IgD-negative memory B cell (primary cell): ENCODE measurements around the gene MBNL2. TPM values are rescaled to one million over a fixed set of nuclear protein-coding genes. Genes with fewer than 3 reads are reported as not detected.

Experiments
- H3K27ac Mint-ChIP-seq, 3 donors: one replicate each; pipeline ENCODE4 v1.8.0; 2020 to 2022; ENCODE audit warnings: mild to moderate bottlenecking in 3 of 3, mixed read lengths in 3 of 3, moderate library complexity in 1 of 3
- H3K27me3 Mint-ChIP-seq: one replicate; pipeline ENCODE4 v1.8.0; 2021; ENCODE audit warnings: mixed read lengths
- H3K36me3 Mint-ChIP-seq: one replicate; pipeline ENCODE4 v1.8.0; 2020; ENCODE audit warnings: mild to moderate bottlenecking, mixed read lengths
- H3K4me1 Mint-ChIP-seq, 3 donors: one replicate each; pipeline ENCODE4 v1.8.0; 2020 to 2022; ENCODE audit warnings: mixed read lengths in 3 of 3, mild to moderate bottlenecking in 1 of 3
- H3K4me3 Mint-ChIP-seq, 4 donors: one replicate each; pipeline ENCODE4 v1.8.0; 2020 to 2022; ENCODE audit warnings: mild to moderate bottlenecking in 4 of 4, mixed read lengths in 4 of 4, moderate library complexity in 3 of 4
- H3K9me3 Mint-ChIP-seq, 3 donors: one replicate each; pipeline ENCODE4 v1.8.0; 2020 to 2021; ENCODE audit warnings: mixed read lengths in 3 of 3, mild to moderate bottlenecking in 1 of 3
- polyA plus RNA-seq: library from polyadenylated mRNA; unstranded; fragments of 300-500 nt; fragmentation: Illumina TruSeq; gene quantifications from one replicate; pipeline ENCODE4 v1.2.3, GENCODE V29; 2021

MBNL2 gene
- polyA plus RNA-seq, 1 donor from 2014 or later, result 15.9 TPM

- no peaks in the 10 kb centered on the region for H3K27me3 Mint-ChIP-seq
- H3K27ac Mint-ChIP-seq, result no peak overlapping the region
- no peaks in the 10 kb centered on the region for H3K9me3 Mint-ChIP-seq
- peaks cover 7 to 31% (median 24%) of the 10 kb centered on the region in 3 donors for H3K4me1 Mint-ChIP-seq
- H3K4me3 Mint-ChIP-seq, result no peak overlapping the region
- H3K36me3 Mint-ChIP-seq, result peaks cover 3% of the 10 kb centered on the region
Observed at GRCh38 chr13:97246596-97247158, 24.5 kb downstream of the MBNL2 start.

GRCh38 chr13:97248243-97248642 lies 26.1 kb downstream of the MBNL2 start:
- Mint-ChIP-seq H3K4me3 (peak overlapping the region in 1 of 4 donors; percentile 33), H3K27me3 (no peaks in the 10 kb centered on the region), H3K9me3 (no peaks in the 10 kb centered on the region), H3K36me3 (peaks cover 3% of the 10 kb centered on the region), H3K27ac (no peak overlapping the region), H3K4me1 (peaks cover 7 to 31% (median 18%) of the 10 kb centered on the region in 3 donors)

GRCh38 chr13:97249093-97249795 lies 27.1 kb downstream of the MBNL2 start:
- peaks cover 3% of the 10 kb centered on the region for H3K36me3 Mint-ChIP-seq
- no peaks in the 10 kb centered on the region for H3K27me3 Mint-ChIP-seq
- peaks cover 7 to 25% (median 11%) of the 10 kb centered on the region in 3 donors for H3K4me1 Mint-ChIP-seq
- H3K27ac Mint-ChIP-seq, result no peak overlapping the region
- peak overlapping the region in 1 of 4 donors; percentile 5 for H3K4me3 Mint-ChIP-seq
- H3K9me3 Mint-ChIP-seq, result no peaks in the 10 kb centered on the region

- Mint-ChIP-seq H3K36me3 (no peaks in the 10 kb centered on the region), H3K27me3 (no peaks in the 10 kb centered on the region), H3K4me3 (no peak overlapping the region), H3K27ac (no peak overlapping the region), H3K9me3 (no peaks in the 10 kb centered on the region), H3K4me1 (peaks cover 7 to 25% (median 15%) of the 10 kb centered on the region in 3 donors)
Observed at GRCh38 chr13:97249796-97250495, 27.8 kb downstream of the MBNL2 start.

GRCh38 chr13:97250560-97250959 lies 28.4 kb downstream of the MBNL2 start:
- Mint-ChIP-seq H3K9me3 (no peaks in the 10 kb centered on the region), H3K4me3 (no peak overlapping the region), H3K27ac (no peak overlapping the region), H3K27me3 (no peaks in the 10 kb centered on the region), H3K4me1 (peaks cover 11 to 30% (median 20%) of the 10 kb centered on the region in 3 donors), H3K36me3 (no peaks in the 10 kb centered on the region)

GRCh38 chr13:97252735-97253134 lies 30.6 kb downstream of the MBNL2 start:
- Mint-ChIP-seq H3K9me3 (peaks cover 0 to 1% (median 0%) of the 10 kb centered on the region in 3 donors), H3K4me3 (no peak overlapping the region), H3K27me3 (no peaks in the 10 kb centered on the region), H3K4me1 (peaks cover 26 to 43% (median 34%) of the 10 kb centered on the region in 3 donors), H3K36me3 (peaks cover 3% of the 10 kb centered on the region), H3K27ac (no peak overlapping the region)

- no peaks in the 10 kb centered on the region for H3K27me3 Mint-ChIP-seq
- H3K4me1 Mint-ChIP-seq, result peaks cover 30 to 42% (median 41%) of the 10 kb centered on the region in 3 donors
- peaks cover 3% of the 10 kb centered on the region for H3K36me3 Mint-ChIP-seq
- H3K9me3 Mint-ChIP-seq, result peaks cover 0 to 1% (median 0%) of the 10 kb centered on the region in 3 donors
- no peak overlapping the region for H3K27ac Mint-ChIP-seq
- H3K4me3 Mint-ChIP-seq, result no peak overlapping the region
Observed at GRCh38 chr13:97253581-97254293, 31.6 kb downstream of the MBNL2 start.

- peaks cover 4% of the 10 kb centered on the region for H3K36me3 Mint-ChIP-seq
- peaks cover 34 to 43% (median 41%) of the 10 kb centered on the region in 3 donors for H3K4me1 Mint-ChIP-seq
- H3K4me3 Mint-ChIP-seq, result no peak overlapping the region
- H3K27me3 Mint-ChIP-seq, result no peaks in the 10 kb centered on the region
- H3K27ac Mint-ChIP-seq, result no peak overlapping the region
- peaks cover 0 to 1% (median 0%) of the 10 kb centered on the region in 3 donors for H3K9me3 Mint-ChIP-seq
Observed at GRCh38 chr13:97254816-97255215, 32.7 kb downstream of the MBNL2 start.

GRCh38 chr13:97255515-97256021 lies 33.4 kb downstream of the MBNL2 start:
- H3K4me1 Mint-ChIP-seq, result peaks cover 36 to 44% (median 44%) of the 10 kb centered on the region in 3 donors
- H3K4me3 Mint-ChIP-seq, result no peak overlapping the region

GRCh38 chr13:97256343-97256783 lies 34.2 kb downstream of the MBNL2 start:
- Mint-ChIP-seq H3K9me3 (peaks cover 0 to 1% (median 0%) of the 10 kb centered on the region in 3 donors), H3K4me3 (no peak overlapping the region), H3K27me3 (no peaks in the 10 kb centered on the region), H3K27ac (no peak overlapping the region), H3K4me1 (peaks cover 44 to 52% (median 45%) of the 10 kb centered on the region in 3 donors), H3K36me3 (peaks cover 7% of the 10 kb centered on the region)

More at GRCh38 chr13:97255515-97256021, 33.4 kb downstream of the MBNL2 start:
- Mint-ChIP-seq H3K36me3 (peaks cover 7% of the 10 kb centered on the region), H3K27me3 (no peaks in the 10 kb centered on the region), H3K9me3 (peaks cover 0 to 1% (median 0%) of the 10 kb centered on the region in 3 donors), H3K27ac (no peak overlapping the region)

- Mint-ChIP-seq H3K4me3 (peak overlapping the region in 1 of 4 donors; percentile 45), H3K36me3 (peaks cover 7% of the 10 kb centered on the region), H3K27ac (peak overlapping the region in 1 of 3 donors; percentile 41), H3K27me3 (no peaks in the 10 kb centered on the region), H3K4me1 (peaks cover 54 to 61% (median 54%) of the 10 kb centered on the region in 3 donors), H3K9me3 (peaks cover 0 to 1% (median 0%) of the 10 kb centered on the region in 3 donors)
Observed at GRCh38 chr13:97257228-97257755, 35.2 kb downstream of the MBNL2 start.

GRCh38 chr13:97257800-97258799 lies 36.0 kb downstream of the MBNL2 start:
- H3K4me3 Mint-ChIP-seq, result no peak overlapping the region
- no peaks in the 10 kb centered on the region for H3K27me3 Mint-ChIP-seq
- H3K27ac Mint-ChIP-seq, result no peak overlapping the region
- H3K36me3 Mint-ChIP-seq, result peaks cover 7% of the 10 kb centered on the region
- peaks cover 0 to 1% (median 0%) of the 10 kb centered on the region in 3 donors for H3K9me3 Mint-ChIP-seq
- H3K4me1 Mint-ChIP-seq, result peaks cover 57 to 66% (median 61%) of the 10 kb centered on the region in 3 donors

GRCh38 chr13:97258801-97259200 lies 36.7 kb downstream of the MBNL2 start:
- peaks cover 0 to 1% (median 0%) of the 10 kb centered on the region in 3 donors for H3K9me3 Mint-ChIP-seq
- H3K27ac Mint-ChIP-seq, result no peak overlapping the region

More at GRCh38 chr13:97258801-97259200, 36.7 kb downstream of the MBNL2 start:
- H3K4me1 Mint-ChIP-seq, result peaks cover 57 to 67% (median 63%) of the 10 kb centered on the region in 3 donors
- H3K27me3 Mint-ChIP-seq, result no peaks in the 10 kb centered on the region
- H3K36me3 Mint-ChIP-seq, result peaks cover 7% of the 10 kb centered on the region
- H3K4me3 Mint-ChIP-seq, result no peak overlapping the region
